HTR-8/SVneo (cell line): ENCODE measurements around the gene FAM200A.
"Not testable (repeated sequence)": the region's sequence is repeated elsewhere in the genome, so short reads cannot be mapped to it uniquely, and the experiment has no call there.

ENCODE experiments used
- DNase-seq: peaks from one replicate; pipeline ENCODE4 v3.0.0; 2011; ENCODE audit warnings: low spot score, mixed read lengths; ENCODE audit not compliant: insufficient read length
- FAIRE-seq: peaks from 2 replicates; lab custom pipeline; 2011; peaks lifted over from hg19 to GRCh38; lab: Jason Lieb, UNC

The FAM200A gene

GRCh38 chr7:99560834-99561736 lies 9.2 kb upstream of the FAM200A start:
- no peak for FAIRE-seq

DNA sequence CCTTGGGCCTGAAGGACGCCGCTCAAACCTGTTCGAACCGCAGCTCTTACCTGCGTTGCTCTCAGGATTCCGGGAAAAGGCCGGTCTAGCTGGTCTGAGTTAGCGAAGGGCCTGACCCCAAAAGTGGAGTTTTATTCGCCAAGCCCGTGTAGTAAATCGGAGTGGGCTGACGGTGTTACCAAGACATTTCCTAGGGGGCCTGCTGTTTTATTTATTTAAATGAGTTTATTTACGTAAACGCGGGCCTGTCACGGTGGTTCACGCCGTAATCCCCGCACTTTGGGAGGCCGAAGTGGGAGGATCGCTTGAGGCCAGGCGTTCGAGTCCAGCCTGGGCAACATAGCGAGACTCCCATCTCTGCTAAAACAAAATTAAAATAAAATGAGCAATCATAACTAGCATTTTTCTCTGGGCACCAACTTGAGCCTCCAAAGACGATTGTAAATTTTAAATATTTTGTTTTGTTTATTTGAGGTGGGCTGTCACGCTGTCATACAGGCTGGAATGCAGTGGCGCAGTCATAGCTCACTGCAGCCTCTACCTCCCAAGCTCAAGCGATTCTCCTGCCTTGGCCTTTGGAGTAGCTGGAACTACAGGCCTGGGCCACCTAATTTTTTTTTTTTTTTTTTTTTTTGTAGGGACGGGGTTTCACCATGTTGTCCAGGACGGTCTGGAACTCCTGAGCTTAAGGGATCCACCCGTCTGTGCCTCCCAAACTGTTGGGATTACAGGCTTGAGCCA lies 7.4 kb upstream of the FAM200A start:
- no peak for DNase-seq
- FAIRE-seq, result no peak

More at GRCh38 chr7:99560834-99561736, 9.2 kb upstream of the FAM200A start:
- no peak for DNase-seq

DNA sequence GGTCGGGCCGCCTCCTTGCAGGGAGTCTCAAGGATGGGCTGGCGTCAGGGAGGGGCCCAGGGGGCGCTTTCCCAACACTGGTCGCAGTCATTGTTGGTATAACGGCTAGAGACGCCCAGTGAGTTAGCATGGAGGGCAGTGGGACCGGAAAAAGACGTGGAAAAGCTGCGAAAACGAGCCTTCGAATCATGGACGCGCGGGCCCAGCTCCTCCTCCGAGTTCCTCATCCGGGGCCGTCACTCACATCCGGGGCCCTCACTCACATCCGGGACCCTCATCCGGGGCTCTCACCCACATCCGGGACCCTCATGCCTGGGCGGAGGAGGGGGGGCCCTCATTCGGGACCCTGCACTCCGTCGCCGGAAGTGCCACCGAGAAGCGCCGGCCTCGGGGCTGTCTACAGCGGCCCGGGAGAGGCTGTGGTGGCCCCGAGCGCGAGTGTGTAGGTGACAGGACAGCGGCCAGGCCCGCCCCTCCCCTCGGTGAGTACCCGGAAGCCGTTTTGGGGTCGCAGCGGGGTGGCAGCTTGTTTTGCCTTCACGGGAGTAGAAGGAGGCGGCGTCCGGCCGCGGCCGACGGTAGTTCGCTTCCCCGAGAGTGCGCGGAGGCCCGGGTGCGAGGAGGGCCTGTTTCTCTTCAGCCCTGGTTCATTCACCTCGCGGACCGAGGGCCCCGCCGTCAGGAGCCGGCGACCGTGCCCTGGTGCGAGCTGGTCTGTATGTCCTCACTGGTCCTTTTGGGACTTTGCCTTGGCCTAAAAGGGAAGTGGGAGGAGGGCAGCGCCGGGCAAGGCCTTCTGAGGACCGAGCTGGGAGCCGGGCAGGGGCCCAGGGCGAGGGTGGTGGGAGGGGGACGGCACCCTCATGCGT lies 6.6 kb upstream of the FAM200A start, which contains the start of gene ZNF655:
Gene ZNF655 (plus strand): TSS at position 337 of the 869 bp plus-strand sequence. CDS start 1,918 bp downstream, outside the sequence.
- DNase-seq (peak; percentile 82), FAIRE-seq (no peak)

- DNase-seq (no peak), FAIRE-seq (no peak)
Observed at GRCh38 chr7:99557940-99558305, 6.0 kb upstream of the FAM200A start.

GRCh38 chr7:99557196-99557607 lies 5.3 kb upstream of the FAM200A start:
- DNase-seq (no peak), FAIRE-seq (no peak)

DNA sequence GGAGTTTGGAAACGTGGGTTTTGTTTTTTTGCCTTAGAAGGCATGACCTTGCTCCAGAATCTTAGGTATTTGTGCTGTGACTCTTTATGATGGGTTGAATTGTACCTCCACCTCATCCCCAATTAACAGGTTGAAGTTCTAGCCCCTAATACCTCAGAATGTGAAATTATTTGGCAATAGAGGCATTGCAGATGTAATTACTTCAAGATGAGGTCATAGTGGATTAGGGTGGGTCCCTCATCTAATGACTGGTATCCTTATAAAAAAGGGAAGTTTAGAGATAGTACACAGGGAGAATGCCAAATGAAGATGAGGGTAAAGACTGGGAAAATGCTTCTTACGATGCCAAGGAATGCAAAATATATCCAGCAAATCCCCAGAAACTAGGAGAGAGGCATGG lies 3.0 kb upstream of the FAM200A start:
- DNase-seq (no peak), FAIRE-seq (no peak)

GRCh38 chr7:99553039-99553438 lies 1.1 kb upstream of the FAM200A start:
- FAIRE-seq (no peak), DNase-seq (no peak)

- FAIRE-seq (no peak), DNase-seq (no peak)
Observed at GRCh38 chr7:99551334-99551733, 580 bp downstream of the FAM200A start.

- not testable (repeated sequence) for DNase-seq, FAIRE-seq
Observed at GRCh38 chr7:99549545-99549944, 2.4 kb downstream of the FAM200A start.

GRCh38 chr7:99545308-99545707 lies 6.6 kb downstream of the FAM200A start:
- not testable (repeated sequence) for DNase-seq, FAIRE-seq

DNA sequence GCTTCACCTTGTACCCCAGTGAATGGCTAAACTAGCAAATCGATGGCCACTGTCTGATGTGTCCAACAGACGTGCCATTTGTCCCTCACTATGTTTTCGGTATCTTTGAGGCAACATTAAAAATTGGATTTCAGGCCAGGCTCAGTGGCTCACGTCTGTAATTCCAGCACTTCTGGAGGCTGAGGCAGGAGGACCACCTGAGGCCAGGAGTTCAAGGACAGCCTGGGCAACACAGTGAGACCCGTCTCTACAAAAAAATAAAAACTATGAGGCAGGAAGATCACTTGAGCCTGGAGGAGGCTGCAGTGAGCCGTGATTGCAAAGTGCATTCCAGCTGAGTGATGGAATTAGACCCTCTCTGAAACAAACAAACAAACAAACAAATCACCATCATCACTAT lies 8.0 kb downstream of the FAM200A start:
- no peak for DNase-seq
- no peak for FAIRE-seq

DNA sequence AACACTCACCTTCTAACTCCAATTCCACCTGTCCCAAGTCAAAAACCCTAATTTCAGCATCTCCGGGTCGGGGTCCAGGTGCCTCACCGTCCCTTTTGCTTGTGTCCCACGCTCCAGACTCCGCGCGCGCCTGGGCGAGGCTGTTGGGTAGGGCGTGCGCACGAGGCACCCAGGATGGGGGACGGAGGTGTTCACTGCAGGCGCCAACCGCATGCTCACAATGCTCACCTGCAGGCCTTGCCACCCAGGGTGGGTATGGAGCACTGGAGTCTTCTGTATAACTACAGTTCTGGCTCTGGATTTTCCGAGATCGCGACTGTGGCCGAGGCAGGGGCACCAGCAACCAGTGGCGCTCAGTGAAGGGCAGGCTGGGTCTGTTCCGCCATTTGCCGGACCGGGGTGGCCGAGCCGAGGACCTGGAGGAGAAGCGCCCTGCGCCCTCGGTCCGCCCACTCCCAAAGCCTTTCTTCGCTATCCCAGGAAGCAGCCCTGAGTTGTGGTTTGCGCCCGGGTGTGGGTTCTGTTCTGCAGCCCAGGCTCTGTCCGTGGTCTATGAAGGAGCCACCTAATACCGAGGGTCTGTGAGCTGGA lies 8.7 kb downstream of the FAM200A start:
- DNase-seq (no peak), FAIRE-seq (no peak)

- no peak for DNase-seq
- no peak for FAIRE-seq
Observed at GRCh38 chr7:99541212-99541611, 10.7 kb downstream of the FAM200A start.

DNA sequence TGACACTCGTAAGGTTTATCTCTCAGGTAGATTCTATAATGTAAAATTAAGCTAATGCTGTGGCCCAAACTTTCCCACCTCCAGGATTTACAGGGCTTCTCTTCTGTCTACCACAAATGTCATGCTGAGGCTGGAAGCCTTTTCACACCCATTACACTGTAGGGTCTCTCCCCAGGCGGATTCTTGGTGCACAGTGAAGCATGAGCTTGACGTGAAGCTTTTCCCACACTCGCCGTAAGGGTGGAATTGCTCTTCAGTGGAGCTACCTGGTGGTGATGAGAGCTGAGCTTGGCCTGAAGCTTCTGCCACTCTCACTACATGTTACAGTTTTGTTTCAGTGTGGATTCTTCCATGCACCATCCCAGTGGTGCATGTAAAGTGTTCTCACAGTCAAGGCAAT lies 11.4 kb downstream of the FAM200A start:
- no peak for FAIRE-seq
- no peak for DNase-seq

- FAIRE-seq, result no peak
- DNase-seq, result no peak
Observed at GRCh38 chr7:99539213-99539811, 12.6 kb downstream of the FAM200A start.

- FAIRE-seq (no peak), DNase-seq (no peak)
Observed at GRCh38 chr7:99535667-99536066, 16.2 kb downstream of the FAM200A start.

DNA sequence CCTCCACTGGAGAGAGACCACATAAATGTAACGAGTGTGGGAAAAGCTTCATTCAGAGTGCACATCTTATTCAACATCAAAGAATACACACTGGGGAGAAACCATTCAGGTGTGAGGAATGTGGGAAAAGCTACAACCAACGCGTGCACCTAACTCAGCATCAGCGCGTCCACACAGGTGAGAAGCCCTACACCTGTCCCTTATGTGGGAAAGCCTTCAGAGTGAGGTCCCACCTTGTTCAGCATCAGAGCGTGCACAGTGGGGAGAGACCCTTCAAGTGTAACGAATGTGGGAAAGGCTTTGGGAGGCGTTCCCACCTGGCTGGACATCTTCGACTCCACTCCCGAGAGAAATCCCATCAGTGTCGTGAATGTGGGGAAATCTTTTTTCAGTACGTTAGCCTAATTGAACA lies 20.6 kb downstream of the FAM200A start:
- no peak for DNase-seq
- FAIRE-seq, result no peak

DNA sequence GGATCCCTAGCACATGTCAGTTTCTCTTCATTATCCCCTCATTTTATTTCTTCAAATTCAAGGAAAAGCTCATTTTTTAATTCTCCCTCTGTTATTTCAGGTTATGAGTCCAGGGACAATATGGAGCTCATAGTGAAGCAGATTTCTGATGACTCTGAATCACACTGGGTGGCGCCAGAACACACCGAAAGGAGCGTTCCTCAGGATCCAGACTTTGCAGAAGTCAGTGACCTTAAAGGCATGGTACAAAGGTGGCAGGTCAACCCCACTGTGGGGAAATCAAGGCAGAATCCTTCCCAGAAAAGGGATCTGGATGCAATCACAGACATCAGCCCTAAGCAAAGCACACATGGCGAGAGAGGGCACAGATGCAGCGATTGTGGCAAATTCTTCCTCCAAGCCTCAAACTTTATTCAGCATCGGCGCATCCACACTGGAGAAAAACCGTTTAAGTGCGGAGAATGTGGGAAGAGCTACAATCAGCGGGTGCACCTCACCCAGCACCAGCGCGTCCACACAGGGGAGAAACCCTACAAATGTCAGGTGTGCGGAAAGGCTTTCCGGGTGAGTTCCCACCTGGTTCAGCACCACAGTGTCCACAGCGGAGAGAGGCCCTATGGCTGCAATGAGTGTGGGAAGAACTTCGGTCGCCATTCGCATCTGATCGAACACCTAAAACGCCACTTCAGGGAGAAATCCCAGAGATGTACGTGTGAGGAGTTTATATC lies 26.0 kb downstream of the FAM200A start:
- DNase-seq (no peak), FAIRE-seq (no peak)

GRCh38 chr7:99521399-99521798 lies 30.5 kb downstream of the FAM200A start:
- DNase-seq, result no peak
- no peak for FAIRE-seq
